SK-N-SH (cell line): ENCODE data around the gene KLHL17.

Experiments
- CHD2 ChIP-seq: fragments of 150-350 bp; IDR thresholded peaks from 2 replicates; pipeline ENCODE4 v1.6.1; 2018; ENCODE audit warnings: low read length; ENCODE audit not compliant: partially characterized antibody
- FOXM1 ChIP-seq: IDR thresholded peaks from 2 replicates; pipeline ENCODE4 v1.4.0; 2012; ENCODE audit warnings: low read depth, mild to moderate bottlenecking
- GATA2 ChIP-seq: sonication (generic); formaldehyde crosslinking; IDR thresholded peaks from 2 replicates; pipeline ENCODE4 v1.5.0; 2020; ENCODE audit warnings: mild to moderate bottlenecking, missing genetic modification reagents
- NFIC ChIP-seq: IDR thresholded peaks from 2 replicates; pipeline ENCODE4 v1.4.0; 2012; ENCODE audit warnings: borderline replicate concordance
- RAD21 ChIP-seq: IDR thresholded peaks from 2 replicates; pipeline ENCODE4 v1.6.1; 2012; ENCODE audit warnings: mild to moderate bottlenecking, low read length
- RCOR1 ChIP-seq: fragments of 150-350 bp; IDR thresholded peaks from 2 replicates; pipeline ENCODE4 v1.6.1; 2017; ENCODE audit warnings: antibody characterized with exemption, low read length
- RFX5 ChIP-seq: IDR thresholded peaks from 2 replicates; pipeline ENCODE4 v1.6.1; 2012; ENCODE audit warnings: mild to moderate bottlenecking, improper control_type of control experiment, low read length
- TAF1 ChIP-seq: IDR thresholded peaks from 2 replicates; pipeline ENCODE4 v1.6.1; 2012; ENCODE audit warnings: low read depth, mild to moderate bottlenecking, low read length, moderate library complexity, borderline replicate concordance
- YY1 ChIP-seq: IDR thresholded peaks from 2 replicates; pipeline ENCODE4 v1.4.0; 2012; ENCODE audit warnings: low read depth, mild to moderate bottlenecking
- TF ChIP-seq, protein P1 (sequence below): fragments of 200-600 bp; sonication (generic); IDR thresholded peaks from 2 replicates; pipeline ENCODE4 v1.6.1; 2017; ENCODE audit warnings: antibody characterized with exemption, mild to moderate bottlenecking, moderate library complexity
- TF ChIP-seq, protein P2 (sequence below): IDR thresholded peaks from 2 replicates; pipeline ENCODE4 v1.6.1; 2012; ENCODE audit warnings: mild to moderate bottlenecking, low read depth, low read length, moderate library complexity
- TF ChIP-seq, protein P3 (sequence below): IDR thresholded peaks from 2 replicates; pipeline ENCODE4 v1.4.0; 2012; ENCODE audit warnings: low read depth, borderline replicate concordance

DNA sequence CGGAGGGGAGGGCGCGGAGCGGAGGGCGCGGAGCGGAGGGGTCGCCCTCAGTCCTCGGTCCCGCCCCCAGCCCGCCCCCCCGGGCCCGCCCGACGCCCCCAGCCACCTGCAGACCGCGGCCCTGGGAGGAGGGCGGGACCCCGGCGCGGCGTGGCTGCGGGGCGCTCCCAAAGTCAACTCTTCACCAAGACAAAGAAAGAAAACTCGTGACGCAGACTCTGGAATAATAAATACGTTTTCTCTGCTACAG lies 38.3 kb downstream of the KLHL17 start:
- TF ChIP-seq NFIC (no peak), YY1 (no peak), FOXM1 (no peak), TAF1 (no peak), GATA2 (CRISPR knock-in tag) (no peak), CHD2 (no peak), RCOR1 (no peak), RFX5 (no peak), RAD21 (no peak)
- TF ChIP-seq, protein P1, sequence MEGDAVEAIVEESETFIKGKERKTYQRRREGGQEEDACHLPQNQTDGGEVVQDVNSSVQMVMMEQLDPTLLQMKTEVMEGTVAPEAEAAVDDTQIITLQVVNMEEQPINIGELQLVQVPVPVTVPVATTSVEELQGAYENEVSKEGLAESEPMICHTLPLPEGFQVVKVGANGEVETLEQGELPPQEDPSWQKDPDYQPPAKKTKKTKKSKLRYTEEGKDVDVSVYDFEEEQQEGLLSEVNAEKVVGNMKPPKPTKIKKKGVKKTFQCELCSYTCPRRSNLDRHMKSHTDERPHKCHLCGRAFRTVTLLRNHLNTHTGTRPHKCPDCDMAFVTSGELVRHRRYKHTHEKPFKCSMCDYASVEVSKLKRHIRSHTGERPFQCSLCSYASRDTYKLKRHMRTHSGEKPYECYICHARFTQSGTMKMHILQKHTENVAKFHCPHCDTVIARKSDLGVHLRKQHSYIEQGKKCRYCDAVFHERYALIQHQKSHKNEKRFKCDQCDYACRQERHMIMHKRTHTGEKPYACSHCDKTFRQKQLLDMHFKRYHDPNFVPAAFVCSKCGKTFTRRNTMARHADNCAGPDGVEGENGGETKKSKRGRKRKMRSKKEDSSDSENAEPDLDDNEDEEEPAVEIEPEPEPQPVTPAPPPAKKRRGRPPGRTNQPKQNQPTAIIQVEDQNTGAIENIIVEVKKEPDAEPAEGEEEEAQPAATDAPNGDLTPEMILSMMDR: no peak
- TF ChIP-seq, protein P2, sequence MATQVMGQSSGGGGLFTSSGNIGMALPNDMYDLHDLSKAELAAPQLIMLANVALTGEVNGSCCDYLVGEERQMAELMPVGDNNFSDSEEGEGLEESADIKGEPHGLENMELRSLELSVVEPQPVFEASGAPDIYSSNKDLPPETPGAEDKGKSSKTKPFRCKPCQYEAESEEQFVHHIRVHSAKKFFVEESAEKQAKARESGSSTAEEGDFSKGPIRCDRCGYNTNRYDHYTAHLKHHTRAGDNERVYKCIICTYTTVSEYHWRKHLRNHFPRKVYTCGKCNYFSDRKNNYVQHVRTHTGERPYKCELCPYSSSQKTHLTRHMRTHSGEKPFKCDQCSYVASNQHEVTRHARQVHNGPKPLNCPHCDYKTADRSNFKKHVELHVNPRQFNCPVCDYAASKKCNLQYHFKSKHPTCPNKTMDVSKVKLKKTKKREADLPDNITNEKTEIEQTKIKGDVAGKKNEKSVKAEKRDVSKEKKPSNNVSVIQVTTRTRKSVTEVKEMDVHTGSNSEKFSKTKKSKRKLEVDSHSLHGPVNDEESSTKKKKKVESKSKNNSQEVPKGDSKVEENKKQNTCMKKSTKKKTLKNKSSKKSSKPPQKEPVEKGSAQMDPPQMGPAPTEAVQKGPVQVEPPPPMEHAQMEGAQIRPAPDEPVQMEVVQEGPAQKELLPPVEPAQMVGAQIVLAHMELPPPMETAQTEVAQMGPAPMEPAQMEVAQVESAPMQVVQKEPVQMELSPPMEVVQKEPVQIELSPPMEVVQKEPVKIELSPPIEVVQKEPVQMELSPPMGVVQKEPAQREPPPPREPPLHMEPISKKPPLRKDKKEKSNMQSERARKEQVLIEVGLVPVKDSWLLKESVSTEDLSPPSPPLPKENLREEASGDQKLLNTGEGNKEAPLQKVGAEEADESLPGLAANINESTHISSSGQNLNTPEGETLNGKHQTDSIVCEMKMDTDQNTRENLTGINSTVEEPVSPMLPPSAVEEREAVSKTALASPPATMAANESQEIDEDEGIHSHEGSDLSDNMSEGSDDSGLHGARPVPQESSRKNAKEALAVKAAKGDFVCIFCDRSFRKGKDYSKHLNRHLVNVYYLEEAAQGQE: no peak
- TF ChIP-seq, protein P3, sequence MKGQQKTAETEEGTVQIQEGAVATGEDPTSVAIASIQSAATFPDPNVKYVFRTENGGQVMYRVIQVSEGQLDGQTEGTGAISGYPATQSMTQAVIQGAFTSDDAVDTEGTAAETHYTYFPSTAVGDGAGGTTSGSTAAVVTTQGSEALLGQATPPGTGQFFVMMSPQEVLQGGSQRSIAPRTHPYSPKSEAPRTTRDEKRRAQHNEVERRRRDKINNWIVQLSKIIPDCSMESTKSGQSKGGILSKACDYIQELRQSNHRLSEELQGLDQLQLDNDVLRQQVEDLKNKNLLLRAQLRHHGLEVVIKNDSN: no peak
